HEK293 (cell line): ENCODE results near the gene PPARD.

Experiments
- CTCF ChIA-PET: fragments of 350-600 bp; formaldehyde crosslinking; extraction: SDS; loops from one replicate; lab custom pipeline; 2021; ENCODE audit warnings: antibody characterized with exemption; lab: Yijun Ruan, JAX
- POLR2A ChIA-PET: fragments of 300-600 bp; formaldehyde crosslinking; extraction: SDS; loops from one replicate; lab custom pipeline; 2020; ENCODE audit warnings: antibody characterized with exemption, inconsistent platforms; lab: Yijun Ruan, JAX
- H3K27ac ChIP-seq: fragments of 200-500 bp; sonication (Bioruptor generic); 2 replicates; pipeline ENCODE4 v1.5.1; 2014; ENCODE audit warnings: low read depth, low read length, control low read depth, inconsistent platforms; ENCODE audit errors: extremely low read depth
- H3K36me3 ChIP-seq, 2 experiments: fragments of 200-500 bp in 1 of 2; sonication (Bioruptor generic) in 1 of 2; 1 replicate in 1 of 2; 2 replicates in 1 of 2; pipeline ENCODE4 v1.5.1; 2014 to 2017; ENCODE audit warnings: inconsistent platforms in 2 of 2, low read length in 2 of 2; ENCODE audit not compliant: control insufficient read depth in 2 of 2, insufficient read depth in 1 of 2
- H3K4me1 ChIP-seq: fragments of 200-500 bp; sonication (Bioruptor generic); 2 replicates; pipeline ENCODE4 v1.5.1; 2014; ENCODE audit warnings: mild to moderate bottlenecking, low read length, inconsistent platforms; ENCODE audit not compliant: control insufficient read depth, insufficient read depth
- H3K4me3 ChIP-seq: 2 replicates; pipeline ENCODE4 v1.5.1; 2011; ENCODE audit warnings: low read depth, mild to moderate bottlenecking, control low read depth, low read length, moderate library complexity
- H3K9me3 ChIP-seq: fragments of 200-500 bp; sonication (Bioruptor generic); 2 replicates; pipeline ENCODE4 v1.5.1; 2014; ENCODE audit warnings: low read depth, low read length, inconsistent platforms; ENCODE audit not compliant: control insufficient read depth, insufficient read depth
- EGR2 ChIP-seq: fragments of 450-650 bp; formaldehyde crosslinking; IDR thresholded peaks from 2 replicates; pipeline ENCODE4 v1.5.1; 2016; ENCODE audit warnings: low read depth, missing biosample characterization, missing genetic modification characterization
- OVOL3 ChIP-seq: fragments of 450-650 bp; formaldehyde crosslinking; IDR thresholded peaks from 2 replicates; pipeline ENCODE4 v1.5.1; 2016; ENCODE audit warnings: missing biosample characterization, missing genetic modification characterization
- PRDM2 ChIP-seq: fragments of 450-650 bp; formaldehyde crosslinking; IDR thresholded peaks from 2 replicates; pipeline ENCODE4 v1.5.1; 2016; ENCODE audit warnings: missing biosample characterization, missing genetic modification characterization, borderline replicate concordance
- SP7 ChIP-seq: fragments of 450-650 bp; formaldehyde crosslinking; IDR thresholded peaks from 2 replicates; pipeline ENCODE4 v1.5.1; 2016; ENCODE audit warnings: missing biosample characterization, missing genetic modification characterization
- WT1 ChIP-seq: fragments of 450-650 bp; formaldehyde crosslinking; IDR thresholded peaks from 2 replicates; pipeline ENCODE4 v1.5.1; 2016; ENCODE audit warnings: missing biosample characterization, missing genetic modification characterization
- YY2 ChIP-seq: fragments of 450-650 bp; formaldehyde crosslinking; IDR thresholded peaks from 2 replicates; pipeline ENCODE4 v1.5.1; 2016; ENCODE audit warnings: missing biosample characterization, missing genetic modification characterization
- ZBTB10 ChIP-seq: fragments of 450-650 bp; formaldehyde crosslinking; IDR thresholded peaks from 2 replicates; pipeline ENCODE4 v1.5.1; 2016; ENCODE audit warnings: missing biosample characterization, missing genetic modification characterization
- ZBTB48 ChIP-seq: fragments of 450-650 bp; formaldehyde crosslinking; IDR thresholded peaks from 2 replicates; pipeline ENCODE4 v1.5.1; 2016; ENCODE audit warnings: missing biosample characterization, missing genetic modification characterization
- ZFHX2 ChIP-seq: fragments of 450-650 bp; formaldehyde crosslinking; conservative IDR thresholded peaks from 2 replicates; pipeline ENCODE4 v1.5.1; 2016; ENCODE audit warnings: missing biosample characterization, missing genetic modification characterization
- ZFP37 ChIP-seq: fragments of 450-650 bp; formaldehyde crosslinking; IDR thresholded peaks from 2 replicates; pipeline ENCODE4 v1.5.1; 2016; ENCODE audit warnings: missing biosample characterization, missing genetic modification characterization
- ZNF146 ChIP-seq: fragments of 450-650 bp; formaldehyde crosslinking; IDR thresholded peaks from 2 replicates; pipeline ENCODE4 v1.5.1; 2016; ENCODE audit warnings: missing biosample characterization, missing genetic modification characterization
- ZNF280C ChIP-seq: fragments of 450-650 bp; formaldehyde crosslinking; IDR thresholded peaks from 2 replicates; pipeline ENCODE4 v1.5.1; 2016; ENCODE audit warnings: missing biosample characterization, missing genetic modification characterization
- ZNF426 ChIP-seq: fragments of 450-650 bp; formaldehyde crosslinking; IDR thresholded peaks from 2 replicates; pipeline ENCODE4 v1.5.1; 2017; ENCODE audit warnings: missing biosample characterization, missing genetic modification characterization, mild to moderate bottlenecking, inconsistent platforms, moderate library complexity
- ZNF555 ChIP-seq: fragments of 450-650 bp; formaldehyde crosslinking; conservative IDR thresholded peaks from 2 replicates; pipeline ENCODE4 v1.5.1; 2017; ENCODE audit warnings: missing biosample characterization, mild to moderate bottlenecking, missing genetic modification characterization, inconsistent platforms
- ZNF580 ChIP-seq: fragments of 450-650 bp; formaldehyde crosslinking; IDR thresholded peaks from 2 replicates; pipeline ENCODE4 v1.5.1; 2016; ENCODE audit warnings: missing biosample characterization, missing genetic modification characterization
- ZNF623 ChIP-seq: fragments of 450-650 bp; formaldehyde crosslinking; IDR thresholded peaks from 2 replicates; pipeline ENCODE4 v1.5.1; 2016; ENCODE audit warnings: missing biosample characterization, missing genetic modification characterization
- ZNF645 ChIP-seq: fragments of 450-650 bp; formaldehyde crosslinking; IDR thresholded peaks from 2 replicates; pipeline ENCODE4; 2016; ENCODE audit warnings: missing biosample characterization, missing genetic modification characterization
- ZSCAN4 ChIP-seq: fragments of 450-650 bp; formaldehyde crosslinking; IDR thresholded peaks from 2 replicates; pipeline ENCODE4 v1.5.1; 2017; ENCODE audit warnings: missing biosample characterization, missing genetic modification characterization

The PPARD gene

DNA sequence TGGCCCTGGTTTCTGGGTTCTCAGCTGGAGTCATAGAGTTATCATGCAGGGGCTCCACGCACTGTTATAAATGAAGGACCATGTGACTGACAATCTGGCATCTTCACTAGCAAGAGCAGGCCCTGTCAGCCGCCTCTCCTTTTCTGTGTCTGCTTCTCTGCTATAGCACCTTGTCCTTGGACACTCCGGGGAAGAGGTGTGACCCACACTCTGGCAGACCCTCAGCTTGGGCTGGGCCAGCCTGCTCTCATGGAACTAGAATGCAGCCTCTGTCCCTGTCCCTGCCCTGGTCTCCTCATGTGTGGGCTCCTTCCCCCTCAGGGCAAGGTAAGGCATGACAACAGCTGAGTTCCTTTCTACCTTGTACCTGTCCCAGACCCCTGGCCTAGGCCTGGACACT, 98.8 kb downstream of the PPARD start:
- CTCF ChIA-PET: interaction anchor here (0.6 kb wide), 2 partner anchors 25 to 127 kb away, joined by 4 read pairs; no protein-coding TSS in a partner anchor
- H3K27ac ChIP-seq: no peak overlapping the region

DNA sequence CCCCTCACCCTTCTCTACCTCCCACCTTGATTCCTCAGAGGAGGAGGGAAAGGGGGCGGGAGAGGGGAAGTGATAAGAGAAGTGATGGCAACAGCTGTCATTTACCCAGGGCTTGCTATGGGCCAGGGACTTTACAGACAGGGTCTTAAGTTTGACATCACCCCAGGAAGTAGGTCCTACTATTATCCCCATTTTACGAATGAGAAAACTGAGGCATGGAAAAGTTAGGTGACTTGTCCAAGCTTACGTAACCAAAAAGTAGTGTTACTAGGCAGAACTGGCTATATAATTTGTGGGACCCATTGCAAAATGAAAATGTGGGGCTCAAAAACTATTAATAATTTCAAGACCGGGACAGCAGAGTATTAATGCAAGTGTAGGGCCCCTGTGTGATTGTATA, 99.3 kb downstream of the PPARD start:
- no peak for TF ChIP-seq WT1 (tag by site-specific recombination)
- TF ChIP-seq ZNF623 (tag by site-specific recombination): no peak
- TF ChIP-seq EGR2: peak; percentile 41; the same call in 1 of the 2 replicates
- TF ChIP-seq ZFHX2 (tag by site-specific recombination): 0 out of 2 replicates have a peak, but pooled peaks have one; percentile 20
- POLR2A ChIA-PET: no interaction called here
- CTCF ChIA-PET: interaction anchor here (0.6 kb wide), 1 partner anchor 25 kb away, joined by 4 read pairs; no protein-coding TSS in a partner anchor
- H3K27ac ChIP-seq: no peak overlapping the region
- no peaks in the 10 kb centered on the region for H3K9me3 ChIP-seq
- H3K4me3 ChIP-seq: no peak overlapping the region
- H3K4me1 ChIP-seq: no peaks in the 10 kb centered on the region
- no peaks in the 10 kb centered on the region for H3K36me3 ChIP-seq

More for the DNA sequence above, 98.8 kb downstream of the PPARD start:
- TF ChIP-seq SP7 (tag by site-specific recombination) (no peak), ZNF146 (tag by site-specific recombination) (no peak), OVOL3 (tag by site-specific recombination) (no peak), ZNF280C (no peak), ZBTB48 (tag by site-specific recombination) (no peak), ZBTB10 (tag by site-specific recombination) (no peak), ZNF645 (tag by site-specific recombination) (no peak), ZFP37 (no peak), ZNF426 (tag by site-specific recombination) (no peak), ZNF623 (tag by site-specific recombination) (no peak)
- POLR2A ChIA-PET: no interaction called here
- Histone ChIP-seq H3K36me3 (no peaks in the 10 kb centered on the region), H3K9me3 (no peaks in the 10 kb centered on the region), H3K4me1 (no peaks in the 10 kb centered on the region), H3K4me3 (no peak overlapping the region)

DNA sequence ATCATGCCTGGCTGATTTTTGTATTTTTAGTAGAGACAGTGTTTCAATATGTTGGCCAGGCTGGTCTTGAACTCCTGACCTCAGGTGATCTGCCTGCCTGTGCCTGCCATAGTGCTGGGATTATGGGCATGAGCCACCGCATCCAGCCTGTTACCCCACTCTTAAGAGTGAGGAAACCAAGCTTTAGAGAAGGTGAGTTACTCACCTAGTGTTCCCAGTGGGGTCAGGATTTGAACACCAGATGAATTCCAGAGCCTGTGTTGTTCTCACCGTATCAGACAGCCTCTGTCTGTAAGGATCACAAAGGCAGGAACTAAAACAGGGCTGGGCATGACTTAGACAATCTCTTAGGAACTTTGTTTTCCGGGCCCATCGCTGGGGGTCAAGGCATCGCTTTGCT, 100.3 kb downstream of the PPARD start:
- ChIA-PET CTCF (interaction anchor here (0.8 kb wide), 1 partner anchor 9 kb away, joined by 3 read pairs; no protein-coding TSS in a partner anchor), POLR2A (no interaction called here)
- no peak overlapping the region for H3K4me3 ChIP-seq
- H3K9me3 ChIP-seq: no peaks in the 10 kb centered on the region
- no peaks in the 10 kb centered on the region for H3K36me3 ChIP-seq
- no peak overlapping the region for H3K27ac ChIP-seq
- H3K4me1 ChIP-seq: no peaks in the 10 kb centered on the region
- TF ChIP-seq PRDM2 (tag by site-specific recombination) (no peak), ZNF580 (tag by site-specific recombination) (no peak), YY2 (tag by site-specific recombination) (no peak), ZSCAN4 (tag by site-specific recombination) (no peak), ZNF555 (tag by site-specific recombination) (no peak)
